CD4-positive, alpha-beta T cell treated with Interleukin-6 at 100 ng/mL for 8 hours (primary cell): ENCODE data around the gene ADAM10.

Source experiments
- DNase-seq: peaks from one replicate; pipeline ENCODE4 v3.0.0-alpha.2; 2020; ENCODE audit warnings: mixed read lengths, low spot score

Gene ADAM10

DNA sequence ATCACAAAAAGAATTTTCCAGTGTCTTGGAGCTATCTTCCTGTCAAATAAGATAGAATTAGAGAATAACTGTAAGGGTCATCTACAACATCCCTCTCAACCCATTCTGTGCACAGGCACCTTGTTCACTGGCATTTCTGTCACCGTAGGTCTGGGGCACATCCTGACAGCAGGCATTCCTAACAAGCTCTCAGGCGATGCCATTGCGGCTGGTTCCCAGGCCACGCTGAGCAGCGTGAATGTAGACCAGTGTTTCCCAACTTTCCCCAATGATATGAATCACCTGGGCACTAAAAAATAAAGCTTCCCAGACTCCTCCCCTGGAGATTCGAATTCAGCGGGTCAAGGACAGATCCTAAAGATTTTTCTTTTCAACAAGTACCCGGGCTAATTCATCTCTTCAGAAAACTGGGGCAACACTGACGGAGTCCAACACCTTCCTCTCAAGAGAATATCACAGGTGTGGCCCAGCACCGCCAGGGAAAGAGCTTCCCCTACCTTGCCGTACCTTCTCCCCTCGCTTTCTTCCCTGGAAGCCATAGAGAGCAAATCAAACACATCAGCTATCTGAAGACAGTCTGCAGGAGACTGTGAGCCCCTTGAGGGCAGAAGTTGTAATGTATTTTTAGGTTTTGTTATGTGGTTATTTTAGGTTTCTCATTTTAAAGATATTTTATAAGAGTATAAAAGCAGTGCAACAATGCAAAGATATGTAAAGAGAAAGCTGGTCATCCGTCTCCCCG lies 174.3 kb downstream of the ADAM10 start:
- no peak for DNase-seq

DNA sequence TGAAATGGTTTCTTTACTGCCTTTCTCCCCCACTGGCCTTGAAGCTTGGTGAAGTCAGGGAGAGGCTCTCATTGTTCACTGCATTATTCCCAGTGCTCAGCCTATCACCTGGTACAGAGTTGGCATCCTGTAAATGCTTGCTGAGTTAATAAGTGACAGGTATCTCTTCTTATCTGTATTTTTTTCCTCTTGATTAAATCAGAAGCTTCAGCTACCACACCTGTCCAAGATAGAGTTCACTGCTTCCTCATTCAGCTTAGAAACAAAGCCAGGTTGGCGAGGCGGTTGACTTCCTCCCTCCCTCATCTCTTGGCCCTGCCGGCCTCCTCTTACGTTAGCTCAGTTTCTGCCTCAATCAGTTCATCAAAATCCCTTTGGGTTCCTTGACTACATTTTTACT lies 174.9 kb downstream of the ADAM10 start:
- no peak for DNase-seq

DNA sequence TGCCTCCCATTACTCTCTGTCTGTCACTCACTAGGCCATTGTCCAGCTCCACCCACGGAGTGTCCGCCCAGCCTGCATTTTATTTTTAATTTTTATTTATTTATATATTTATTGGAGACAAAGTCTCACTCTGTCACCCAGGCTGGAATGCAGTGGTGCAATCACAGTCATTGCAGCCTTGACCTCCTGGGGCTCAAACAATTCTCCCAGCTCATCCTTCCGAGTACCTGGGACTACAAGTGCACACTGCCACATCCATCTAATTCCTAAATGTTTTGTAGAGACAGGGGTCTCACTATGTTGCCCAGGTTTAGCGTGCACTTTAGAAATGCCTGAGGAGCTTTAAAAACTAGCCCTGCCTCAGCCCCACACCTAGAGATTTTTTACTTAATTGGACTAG lies 176.2 kb downstream of the ADAM10 start:
- no peak for DNase-seq

DNA sequence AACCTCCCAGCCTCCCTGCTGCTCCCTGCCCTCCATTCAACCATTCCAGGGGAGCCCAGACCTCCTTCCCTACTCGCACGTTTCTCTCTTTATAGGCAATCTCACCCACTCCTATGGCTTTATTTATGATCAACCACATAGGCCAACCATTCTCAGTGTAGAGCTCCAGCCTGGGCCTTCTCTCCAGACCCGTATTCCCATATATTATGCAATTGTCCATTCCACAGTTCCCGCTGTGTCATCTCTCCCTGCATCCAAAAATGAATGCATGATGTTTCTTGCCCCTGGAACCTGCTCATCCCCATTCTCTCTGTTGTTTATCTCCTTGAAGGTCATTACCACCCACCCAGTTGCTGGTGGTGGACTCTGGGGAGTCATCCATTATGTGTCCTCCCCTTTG lies 177.0 kb downstream of the ADAM10 start:
- DNase-seq, result no peak

DNA sequence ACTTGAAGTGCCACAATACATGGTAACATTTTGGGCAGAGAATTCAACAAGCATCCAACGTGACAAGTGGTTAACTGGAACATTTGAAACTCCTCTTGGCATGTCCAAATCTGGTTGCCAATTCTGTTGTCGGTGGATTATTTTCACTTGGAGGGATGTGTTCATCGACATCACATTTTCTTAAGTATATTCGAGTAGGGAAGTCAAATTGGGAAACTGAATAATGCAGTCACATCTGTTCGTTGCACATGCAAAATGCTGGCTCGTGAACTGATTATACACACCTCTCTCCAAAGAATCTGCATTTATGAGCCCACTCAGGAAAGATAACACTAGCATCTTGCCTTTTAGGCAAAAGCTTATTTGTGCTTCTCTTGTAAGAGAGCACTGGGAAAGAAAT lies 178.0 kb downstream of the ADAM10 start:
- no peak for DNase-seq

DNA sequence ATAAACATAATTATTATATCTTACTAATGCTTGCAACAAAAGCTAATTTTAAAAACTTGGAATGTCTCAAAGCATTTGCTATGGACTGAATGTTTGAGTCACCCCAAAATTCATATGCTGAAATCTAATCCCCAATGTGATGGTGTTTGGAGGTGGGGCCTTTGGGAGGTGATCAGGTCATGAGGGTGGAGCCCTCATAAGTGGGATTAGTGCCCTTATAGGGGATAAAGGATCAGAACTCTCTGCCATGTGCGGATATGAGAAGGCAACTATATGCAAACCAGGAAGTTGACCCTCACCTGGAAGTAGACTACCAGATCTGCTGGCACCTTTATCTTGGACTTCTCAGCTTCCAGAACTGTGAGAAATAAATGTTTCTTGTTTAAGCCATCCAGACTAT lies 180.1 kb downstream of the ADAM10 start:
- DNase-seq, result no peak

DNA sequence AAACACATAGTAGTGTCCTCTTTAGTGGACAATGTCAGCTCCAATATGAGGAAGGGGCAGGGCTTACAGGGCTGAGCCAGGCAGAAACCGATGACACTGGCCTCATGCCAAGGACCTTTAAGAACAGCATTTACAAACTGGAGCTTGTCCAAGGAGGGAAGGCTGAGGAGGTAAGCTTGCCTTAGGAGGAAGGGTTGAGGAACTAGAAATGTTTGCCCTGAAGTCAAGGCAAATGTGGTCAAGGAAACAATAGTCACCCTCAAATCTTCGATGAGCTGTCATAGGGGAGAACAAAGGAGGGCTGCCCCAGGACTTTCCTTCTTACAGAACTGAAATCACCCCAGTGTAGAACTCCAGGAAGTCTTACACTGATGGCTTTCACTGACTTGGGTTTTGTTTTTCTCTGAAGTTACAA lies 181.3 kb downstream of the ADAM10 start:
- DNase-seq, result no peak

DNA sequence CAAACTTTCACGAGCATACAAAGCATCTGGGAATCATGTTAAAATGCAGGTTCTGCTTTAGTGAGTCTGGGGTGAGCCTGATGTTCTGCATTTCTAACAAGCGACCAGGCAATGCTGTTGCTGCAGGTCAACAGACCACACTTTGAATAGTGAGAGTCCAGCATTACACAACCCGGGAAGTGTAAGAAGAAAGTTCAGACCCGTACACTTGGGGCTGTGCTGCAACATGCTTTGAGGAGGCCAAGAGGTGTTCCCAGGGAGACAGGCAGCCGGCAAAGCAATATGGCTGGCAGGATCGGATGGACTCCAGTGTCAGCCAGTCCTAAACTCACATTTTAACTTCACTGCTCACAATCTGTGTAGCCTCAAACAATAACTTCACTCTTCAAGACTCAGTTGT lies 183.5 kb downstream of the ADAM10 start:
- DNase-seq, result no peak

DNA sequence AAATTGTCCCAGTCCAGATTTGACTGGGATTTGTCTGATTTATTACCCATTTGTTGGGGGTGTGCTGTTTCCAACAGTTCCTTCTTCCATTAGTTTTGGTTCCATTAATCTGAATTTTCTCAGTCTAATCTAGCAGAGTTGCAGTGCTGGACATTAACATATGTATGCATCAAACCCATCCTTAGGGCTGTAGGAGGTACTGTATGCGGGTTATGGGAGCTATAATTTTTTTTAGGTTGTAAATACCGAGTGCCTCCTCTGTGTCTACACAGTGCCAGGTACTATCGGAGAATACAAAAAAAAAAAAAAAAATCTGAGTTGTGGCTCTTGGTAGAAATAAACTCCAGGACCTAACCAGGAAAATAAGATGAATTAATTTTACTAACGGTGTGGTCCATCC lies 183.9 kb downstream of the ADAM10 start:
- no peak for DNase-seq

DNA sequence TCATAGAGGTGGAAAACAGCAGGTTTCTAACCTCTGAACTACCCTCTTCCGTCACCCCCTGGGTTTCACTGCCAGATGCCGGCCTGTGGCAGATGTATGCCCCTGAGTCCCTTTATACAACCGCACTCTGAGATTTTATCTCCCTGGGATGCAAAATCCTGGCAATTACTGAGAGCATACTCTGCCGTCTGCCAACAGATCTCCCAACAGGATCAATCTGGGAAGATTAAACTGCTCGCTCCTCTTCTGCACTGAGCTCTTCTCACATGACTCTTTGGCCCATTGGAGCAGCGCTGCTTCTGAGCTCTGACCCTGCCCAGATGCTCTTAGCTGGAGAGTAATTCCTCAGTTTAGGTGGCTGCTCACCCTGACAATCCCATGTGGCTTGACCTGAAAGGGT lies 184.5 kb downstream of the ADAM10 start:
- no peak for DNase-seq

DNA sequence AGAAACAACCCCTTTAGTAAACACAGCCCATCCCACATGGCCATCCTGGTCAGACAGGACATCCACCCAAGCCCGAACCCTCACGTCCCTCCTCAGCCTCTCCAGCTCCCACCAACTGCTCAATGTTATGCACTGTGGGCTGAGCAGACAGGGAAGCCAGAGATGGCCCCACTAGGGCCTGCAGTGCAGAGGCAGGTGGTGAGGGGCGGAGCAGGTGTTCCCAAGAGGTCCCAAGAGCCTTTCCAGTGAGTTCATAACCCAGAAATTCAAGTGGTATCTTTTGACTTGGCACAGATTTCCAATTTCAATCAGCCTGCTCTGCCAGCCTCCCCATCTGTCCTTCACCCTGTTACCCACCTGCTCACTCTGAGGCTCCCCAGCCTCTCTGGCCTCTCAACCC lies 187.4 kb downstream of the ADAM10 start:
- no peak for DNase-seq

DNA sequence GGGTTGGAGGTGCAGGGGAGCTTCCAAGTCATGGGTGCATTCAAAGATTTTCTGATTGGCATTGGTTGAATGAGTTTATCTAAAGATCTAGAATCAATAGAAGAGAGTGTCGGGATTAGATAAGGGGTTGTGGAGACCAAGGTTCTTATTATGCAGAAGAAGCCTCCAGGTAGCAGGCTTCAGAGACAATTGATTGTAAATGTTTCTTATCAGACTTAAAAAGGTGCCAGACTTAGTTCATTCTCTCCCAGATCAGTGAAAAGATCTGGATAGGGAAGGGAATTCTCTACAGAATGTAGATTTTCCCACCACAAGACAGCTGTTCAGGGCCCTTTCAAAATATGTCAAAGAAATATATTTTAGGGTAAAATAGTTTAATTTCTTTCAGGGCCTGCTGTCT lies 188.2 kb downstream of the ADAM10 start:
- DNase-seq, result no peak

DNA sequence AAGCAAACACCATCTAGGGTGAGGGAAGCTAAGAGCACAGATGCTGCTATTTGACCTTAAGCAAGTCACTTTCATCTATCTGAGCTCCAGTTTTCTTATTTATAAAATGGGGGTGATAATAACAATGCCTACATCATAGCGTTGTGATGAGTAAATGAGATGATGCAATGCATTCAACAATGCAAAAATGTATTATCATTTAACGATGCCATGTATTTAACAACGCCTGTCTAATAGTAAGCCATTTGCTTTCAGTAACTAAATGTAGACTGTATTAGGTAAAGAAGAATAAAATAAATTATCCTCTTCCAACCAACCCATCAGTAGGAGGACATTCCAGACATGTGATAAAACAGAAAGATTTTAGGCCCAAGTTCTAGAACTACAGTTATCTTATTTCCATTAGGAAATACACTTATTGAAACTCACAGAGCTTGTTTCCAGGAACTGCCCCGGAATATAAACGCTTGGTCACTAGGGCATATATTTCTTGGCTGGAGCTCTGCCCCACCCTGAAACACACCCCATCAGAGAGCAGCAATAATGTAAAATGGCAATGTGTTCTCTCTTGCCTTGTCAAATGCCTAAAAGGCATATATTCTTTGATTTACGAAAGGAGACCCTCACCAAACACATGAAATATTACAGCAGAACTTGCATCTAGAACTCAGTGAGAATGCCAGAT lies 189.5 kb downstream of the ADAM10 start:
- DNase-seq, result no peak

DNA sequence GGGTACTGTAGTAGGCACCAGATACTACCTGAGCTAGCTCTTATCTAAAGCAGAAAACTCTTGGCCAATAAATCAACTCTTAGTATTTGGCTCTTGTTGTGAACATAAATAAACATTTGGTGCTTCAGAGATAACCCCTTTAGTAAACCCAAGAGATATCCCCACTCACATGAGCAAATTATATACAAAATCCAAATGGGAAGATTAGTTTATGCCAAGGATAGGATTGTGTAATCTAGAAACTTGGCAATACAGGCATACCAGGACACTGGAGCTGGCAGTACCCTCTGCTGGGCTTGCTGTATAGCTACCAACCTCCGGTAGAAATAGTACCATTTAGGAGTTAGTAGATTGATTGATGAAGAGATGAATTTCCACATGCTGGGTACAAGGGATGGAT lies 190.7 kb downstream of the ADAM10 start:
- no peak for DNase-seq

DNA sequence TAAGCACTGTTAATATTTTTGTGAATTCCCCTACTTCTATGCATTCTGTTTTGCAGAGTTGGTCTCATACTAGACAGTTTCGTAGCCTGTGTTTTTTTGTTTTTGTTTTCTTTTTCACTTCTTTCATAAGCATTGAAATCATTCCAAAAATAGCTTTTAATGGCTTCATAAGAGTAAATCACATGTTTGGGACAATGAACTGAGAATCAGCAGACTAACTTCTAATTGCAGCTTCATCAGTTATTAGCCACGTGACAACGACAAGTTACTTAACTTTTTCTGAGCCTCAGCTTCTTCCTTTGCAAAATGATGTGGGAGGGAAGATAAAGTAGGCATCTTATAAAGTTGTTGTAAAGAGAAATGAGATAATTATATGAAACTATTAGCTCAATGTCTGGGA lies 193.0 kb downstream of the ADAM10 start:
- no peak for DNase-seq

DNA sequence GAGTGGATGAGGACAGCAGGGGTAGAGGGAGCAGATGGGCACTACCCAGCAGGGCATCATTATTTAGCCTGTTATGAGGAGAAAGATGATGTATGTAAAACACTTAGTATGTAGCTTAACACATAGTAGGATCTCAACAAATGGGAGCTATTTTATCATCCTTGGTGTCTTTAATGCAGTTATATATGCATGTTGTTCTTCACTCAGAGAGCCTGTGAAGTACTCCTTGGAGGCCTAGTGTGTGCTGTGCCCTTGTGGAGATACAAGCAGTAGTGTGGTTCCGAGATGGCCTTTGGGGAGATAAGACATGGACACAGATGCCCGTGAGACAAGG lies 193.5 kb downstream of the ADAM10 start:
- no peak for DNase-seq

DNA sequence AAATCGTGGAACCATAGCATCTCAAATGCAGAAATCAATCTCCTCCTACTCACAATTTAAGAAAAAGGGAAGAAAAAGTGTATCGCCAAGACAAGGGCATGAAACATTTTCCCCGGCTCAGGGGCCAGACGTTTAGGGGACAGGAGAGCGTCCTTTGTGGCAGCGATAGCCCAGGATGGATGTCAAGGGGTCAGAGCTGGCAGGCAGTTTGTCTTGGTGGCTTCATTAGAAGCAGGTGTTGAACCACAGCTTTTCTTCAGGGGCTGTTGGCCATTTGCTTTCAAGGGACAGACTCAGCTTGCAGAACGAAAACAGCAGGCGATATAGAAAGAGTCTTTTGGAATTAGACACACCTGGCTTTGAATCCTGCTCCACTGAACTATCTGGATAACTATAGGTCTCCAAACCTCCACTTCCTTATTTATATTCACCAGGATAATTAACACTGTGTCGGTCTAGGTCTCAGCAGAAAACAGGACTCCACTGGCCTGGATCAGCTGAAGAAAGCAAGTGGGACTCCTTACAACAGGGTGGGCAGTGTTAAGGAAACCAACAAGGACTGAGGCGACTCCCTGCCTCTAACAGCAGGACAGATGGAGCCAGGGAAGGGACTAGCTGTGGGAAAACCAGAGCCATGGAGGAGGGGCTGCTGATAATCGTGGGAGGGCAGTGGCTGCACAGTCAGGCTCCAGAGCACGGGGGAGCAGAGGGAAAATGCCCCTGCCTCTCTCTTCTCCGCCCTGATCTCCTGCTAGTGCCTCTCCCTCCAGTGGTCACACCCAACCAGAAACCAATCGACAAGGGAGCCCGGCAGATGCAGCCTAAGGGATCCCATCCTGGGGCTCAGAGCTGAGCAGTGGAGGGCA lies 194.1 kb downstream of the ADAM10 start:
- DNase-seq, result no peak

DNA sequence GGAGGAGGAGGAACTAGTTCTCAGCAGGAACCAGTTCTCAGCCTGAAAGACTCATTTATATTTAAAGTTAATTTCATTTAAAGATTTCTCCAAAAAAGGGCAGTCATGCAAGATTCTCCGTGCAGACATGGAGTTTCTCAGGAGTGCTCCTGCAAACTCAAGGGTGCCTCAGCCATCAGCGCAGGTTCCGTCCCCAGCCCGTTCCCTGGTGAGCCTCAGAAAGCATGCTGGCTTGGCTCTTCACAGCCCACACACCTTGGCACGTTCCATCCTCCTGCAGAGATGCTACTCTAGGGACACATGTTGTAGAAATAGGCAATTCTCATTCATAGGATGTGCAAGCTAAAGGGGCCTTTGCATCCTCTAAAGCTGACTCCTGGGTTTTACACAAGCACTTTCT lies 194.7 kb downstream of the ADAM10 start:
- no peak for DNase-seq

DNA sequence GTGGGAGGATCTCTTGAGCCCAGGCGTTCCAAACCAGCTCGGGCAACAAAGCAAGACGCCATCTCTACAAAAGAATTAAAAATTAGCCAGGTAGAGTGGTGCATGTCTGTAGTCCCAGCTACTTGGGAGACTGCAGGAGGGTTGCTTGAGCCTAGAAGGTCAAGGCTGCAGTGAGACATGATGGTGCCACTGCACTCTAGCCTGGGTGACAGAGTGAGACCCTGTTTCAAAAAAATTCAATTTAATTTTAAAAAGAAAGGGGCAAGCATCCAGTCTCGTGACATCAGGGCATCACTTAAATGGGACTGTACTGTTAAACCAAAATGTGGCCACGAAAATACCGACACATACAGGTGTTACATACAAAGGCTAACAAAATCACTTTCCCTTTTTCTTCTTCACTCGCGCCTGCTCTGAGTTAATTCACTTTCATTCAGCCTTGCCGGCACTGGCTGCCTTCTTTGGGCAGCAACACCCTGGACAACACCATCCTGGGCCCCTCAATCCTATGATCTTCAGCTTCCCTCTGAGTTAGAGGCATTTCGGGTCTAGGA lies 196.1 kb downstream of the ADAM10 start:
- DNase-seq, result no peak

DNA sequence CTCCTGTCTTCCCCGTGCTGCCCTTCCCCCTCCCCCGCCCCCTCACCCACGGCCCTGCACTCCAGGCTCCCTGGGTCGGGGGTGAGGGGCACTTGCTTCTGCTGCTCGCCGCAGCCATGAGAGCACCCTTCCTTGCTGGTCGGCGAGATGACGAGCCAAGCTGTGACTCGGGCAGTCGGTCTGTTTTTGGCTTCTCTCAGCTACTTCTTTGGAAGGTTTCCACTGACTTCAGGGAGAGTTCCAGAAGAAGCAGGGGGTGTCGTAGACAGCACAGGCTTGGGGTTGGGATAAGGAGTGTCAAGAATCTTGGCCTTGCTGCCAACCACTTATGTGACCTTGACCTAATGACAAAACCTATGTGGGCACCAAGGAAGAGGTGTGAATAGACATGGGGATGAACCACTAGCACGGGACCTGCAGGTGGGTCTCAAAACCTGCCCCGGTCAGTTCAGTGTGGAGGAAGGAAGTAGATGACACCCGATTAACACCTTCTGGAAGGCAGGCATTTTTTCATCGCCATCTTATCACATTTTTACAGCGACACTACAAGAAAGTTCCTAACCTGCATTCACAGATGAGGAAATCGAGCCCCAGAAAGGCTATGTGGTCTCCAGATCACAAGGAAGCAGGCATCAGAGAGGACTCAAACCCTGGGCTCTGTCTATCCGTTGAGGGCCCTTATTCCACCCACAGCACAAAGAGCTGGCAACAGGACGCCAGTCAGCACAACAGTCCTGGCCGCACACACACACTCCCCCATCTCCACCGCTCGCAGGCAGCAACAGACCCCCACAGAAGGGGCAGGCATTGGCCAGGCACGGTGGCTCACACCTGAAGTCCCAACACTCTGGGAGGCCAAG lies 196.8 kb downstream of the ADAM10 start:
- no peak for DNase-seq

DNA sequence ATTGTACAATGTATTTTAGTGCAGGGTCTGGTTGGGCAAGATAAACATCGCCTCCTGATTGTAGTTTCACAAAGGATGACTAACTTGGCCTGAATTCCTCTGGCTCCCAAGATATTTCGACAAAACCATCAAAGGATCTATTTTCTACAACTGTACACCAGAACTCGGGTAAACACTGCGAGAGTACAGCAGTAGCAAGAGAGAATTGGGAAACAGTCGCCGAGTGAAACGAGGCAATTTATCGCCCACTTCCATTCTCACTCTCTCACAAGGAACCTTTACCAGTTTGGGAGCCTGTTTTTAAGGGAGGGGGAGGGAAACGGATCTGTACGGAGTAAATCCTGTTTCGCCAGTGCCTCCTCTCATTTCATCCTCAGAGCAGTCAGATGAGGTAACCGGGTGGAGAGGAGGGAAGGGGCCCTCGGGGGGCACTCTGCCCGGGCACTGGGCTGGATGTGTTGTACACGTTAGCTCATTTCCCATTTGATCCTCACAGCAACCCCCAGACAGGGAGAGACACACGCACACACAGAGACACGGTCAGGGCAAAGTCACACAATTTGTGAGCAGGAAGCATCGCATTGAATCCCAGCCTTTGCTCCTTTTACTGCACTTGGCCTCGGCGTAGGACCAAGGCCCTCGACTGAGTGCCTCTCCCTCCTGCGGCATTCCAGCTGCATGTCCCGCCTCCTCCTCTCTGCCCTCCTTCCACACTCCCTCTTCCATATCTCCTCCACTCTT lies 197.6 kb downstream of the ADAM10 start:
- no peak for DNase-seq
